Activated CD4-positive, alpha-beta T cell treated with anti-CD3 and anti-CD28 coated beads for 1 hour (primary cell): ENCODE data around the gene PCSK5.

ENCODE experiments used
- DNase-seq: peaks from one replicate; pipeline ENCODE4 v3.0.0-alpha.2; 2020

The PCSK5 gene

DNA sequence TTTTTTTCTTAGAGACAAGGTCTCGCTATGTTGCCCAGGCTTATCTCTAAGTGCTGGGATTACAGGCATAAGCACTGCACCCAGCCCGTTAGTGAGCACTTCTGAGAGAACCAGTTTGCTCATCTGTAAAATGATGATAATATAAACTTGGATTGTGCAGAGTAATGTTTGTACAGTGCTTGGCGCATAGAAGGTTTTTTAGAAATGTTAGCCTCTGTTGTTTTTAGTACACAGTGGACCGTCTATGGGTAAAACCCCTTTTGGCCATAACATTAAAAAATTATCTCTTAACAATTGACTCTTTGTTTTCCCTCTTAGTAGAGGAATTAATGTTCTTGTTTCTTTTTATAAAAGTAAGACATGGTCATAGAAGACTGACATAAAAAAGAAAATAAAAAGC, 202.1 kb downstream of the PCSK5 start:
- DNase-seq = no peak

DNA sequence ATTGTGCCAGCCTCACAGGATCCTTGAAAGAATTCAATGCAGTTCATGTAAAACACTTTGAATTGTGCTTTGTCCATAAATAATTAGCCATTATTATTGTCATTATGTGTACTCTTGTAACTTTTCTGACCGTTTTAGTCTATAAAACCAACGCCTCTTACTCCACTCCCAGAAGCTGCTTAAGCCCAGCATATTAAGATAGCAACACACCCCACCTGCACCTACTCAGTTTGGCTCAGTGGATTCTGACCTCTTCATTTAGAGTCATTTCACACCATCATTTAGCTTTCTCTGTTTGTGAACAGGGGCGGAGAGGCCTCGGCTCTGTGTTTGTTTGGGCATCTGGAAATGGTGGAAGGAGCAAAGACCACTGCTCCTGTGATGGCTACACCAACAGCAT, 205.1 kb downstream of the PCSK5 start:
- no peak for DNase-seq

DNA sequence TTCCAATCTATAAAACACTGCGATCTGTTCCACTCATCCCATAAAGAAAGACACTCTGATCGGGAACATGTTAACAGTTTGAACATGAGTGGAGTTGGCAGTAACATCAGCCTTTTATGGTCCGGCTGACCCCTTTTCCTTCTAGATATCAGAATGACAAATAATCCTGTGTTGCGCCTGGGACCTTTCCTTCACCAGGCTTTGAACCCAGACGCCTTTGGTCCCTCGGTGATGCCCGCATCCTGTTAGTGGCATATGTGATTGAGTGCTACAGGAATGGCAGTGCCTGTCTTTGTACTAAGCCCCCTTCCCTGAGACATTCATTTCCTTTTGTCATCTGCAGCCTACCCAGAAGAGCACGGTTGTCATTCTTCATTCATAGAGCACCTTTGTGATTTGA, 209.0 kb downstream of the PCSK5 start:
- DNase-seq = no peak

DNA sequence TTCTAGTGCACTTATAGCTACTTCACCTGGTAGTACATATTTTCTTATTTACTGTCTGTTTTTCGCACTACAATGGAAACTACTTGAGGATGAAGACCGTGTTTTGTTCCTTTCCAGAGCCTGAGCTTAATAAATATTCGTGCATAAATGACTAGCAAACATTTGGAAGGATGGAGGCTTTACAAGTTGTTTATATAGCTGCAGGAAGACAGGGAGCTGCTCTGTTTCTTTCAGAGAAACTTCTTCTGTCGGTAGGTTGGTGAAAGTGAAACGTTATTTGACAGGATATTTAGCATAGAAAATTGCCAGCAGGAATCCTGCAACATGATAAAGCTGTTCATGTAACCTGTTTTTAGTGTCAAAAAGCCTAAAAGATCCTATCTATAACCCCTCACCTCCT, 210.6 kb downstream of the PCSK5 start:
- no peak for DNase-seq

DNA sequence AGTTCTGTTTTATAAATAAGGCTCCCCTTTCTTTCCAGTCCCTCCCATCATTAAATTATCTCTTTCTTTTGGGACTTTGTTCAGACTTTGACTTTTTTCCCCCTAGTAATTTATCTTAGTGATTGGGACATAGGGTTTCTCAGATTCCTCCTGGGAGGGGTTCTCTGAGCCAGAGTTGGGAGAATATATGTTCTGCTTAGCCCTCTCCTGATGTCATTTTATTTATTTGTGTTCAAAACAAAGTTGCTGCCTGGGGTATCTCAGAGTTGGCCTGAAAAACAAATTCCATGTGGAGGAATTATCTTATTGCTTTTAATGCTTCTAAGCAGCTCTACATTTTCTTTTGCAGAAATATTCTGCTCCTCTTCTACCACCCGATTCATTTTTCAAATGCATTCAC, 211.0 kb downstream of the PCSK5 start:
- DNase-seq = no peak

DNA sequence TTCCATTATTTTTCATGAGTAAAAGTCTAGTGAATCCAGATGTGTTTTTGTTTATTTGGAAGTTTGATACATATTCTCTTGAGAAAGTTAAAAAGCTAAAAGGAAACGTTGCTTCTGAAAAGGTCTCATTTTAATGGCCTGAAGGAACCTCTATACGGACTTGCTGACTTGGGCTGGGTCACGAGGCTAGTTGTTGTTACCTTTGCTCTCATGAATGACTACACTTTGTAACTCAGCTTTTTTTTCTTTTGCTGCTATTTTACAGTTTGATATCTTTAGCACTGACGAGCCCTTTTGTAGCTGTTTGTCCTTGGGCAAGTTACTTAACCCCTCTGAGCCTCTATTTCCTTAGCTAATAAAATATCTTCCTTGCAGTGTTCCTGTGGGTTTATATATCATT, 211.5 kb downstream of the PCSK5 start:
- no peak for DNase-seq

DNA sequence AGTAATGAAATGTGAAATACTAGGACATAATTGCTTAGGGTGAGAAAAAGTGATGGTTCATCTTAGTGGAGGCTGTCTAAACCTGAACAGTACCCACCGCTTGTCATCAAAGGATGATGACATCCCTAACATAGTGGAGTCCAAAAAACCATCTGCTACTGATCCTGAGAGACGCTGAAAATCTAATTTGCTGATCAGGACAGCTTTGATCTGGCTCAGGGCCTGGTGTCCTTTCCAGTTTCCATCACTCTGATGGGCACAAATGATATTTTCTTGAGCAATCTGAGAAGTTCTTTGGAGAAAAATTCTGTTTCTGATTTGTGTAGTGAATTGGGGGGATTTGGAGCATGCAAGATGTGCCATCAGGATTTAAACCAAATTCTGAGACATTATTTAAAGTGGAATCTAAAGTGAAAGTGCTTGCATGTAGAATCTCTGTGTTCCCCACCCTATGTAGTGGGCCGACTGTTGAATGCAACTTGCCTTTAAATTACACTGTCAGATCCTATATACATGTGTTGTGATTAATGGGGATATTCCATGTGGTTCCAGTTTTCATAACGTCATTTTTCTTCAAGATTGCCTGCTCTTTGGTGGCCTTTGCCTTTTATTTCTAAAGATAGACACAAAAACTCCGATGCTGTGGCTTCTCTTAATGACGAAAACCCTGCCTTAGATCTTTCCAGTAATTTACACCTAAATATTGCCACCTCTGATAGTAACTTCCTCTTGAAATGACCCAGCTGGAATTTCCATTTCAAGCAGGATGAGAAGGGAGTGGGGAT, 213.2 kb downstream of the PCSK5 start:
- DNase-seq = no peak

DNA sequence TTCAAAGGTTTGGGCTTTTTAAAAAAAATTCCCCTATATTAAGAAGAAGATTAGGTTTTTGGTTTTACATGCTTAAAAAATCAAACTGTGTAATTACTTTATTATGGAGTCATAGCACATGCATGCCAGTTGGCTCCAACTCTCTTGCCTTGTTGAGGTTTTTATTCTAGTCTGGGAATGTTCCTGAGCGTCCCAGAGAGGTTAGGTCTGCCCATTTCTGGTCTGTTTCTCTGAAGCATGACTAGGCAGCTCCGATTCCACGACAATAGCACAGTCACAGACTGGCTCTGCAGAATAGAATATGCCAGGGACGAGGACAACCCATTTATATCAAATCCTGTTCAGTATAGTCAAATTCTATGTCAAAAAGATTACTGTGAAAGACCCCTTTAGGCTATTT, 217.0 kb downstream of the PCSK5 start:
- DNase-seq = no peak

DNA sequence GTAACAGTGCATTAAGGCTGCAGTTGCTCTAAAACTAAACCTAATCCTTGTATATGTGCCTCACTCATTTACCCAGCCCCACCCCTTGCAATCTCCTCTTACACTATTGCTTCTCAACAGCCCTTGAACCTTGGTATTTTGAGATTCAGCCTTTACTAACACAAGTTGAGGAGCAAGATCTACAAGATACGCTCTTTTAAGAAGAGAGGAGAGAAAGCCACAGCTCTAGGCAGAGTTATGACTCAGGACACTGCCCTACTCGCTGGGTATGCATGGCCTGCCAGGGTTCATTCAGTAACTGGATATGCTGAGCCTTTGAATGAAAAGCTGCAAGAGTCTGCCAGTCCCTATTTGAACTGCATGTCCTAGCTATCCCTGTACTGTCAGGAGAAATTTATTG, 219.5 kb downstream of the PCSK5 start:
- DNase-seq = no peak

DNA sequence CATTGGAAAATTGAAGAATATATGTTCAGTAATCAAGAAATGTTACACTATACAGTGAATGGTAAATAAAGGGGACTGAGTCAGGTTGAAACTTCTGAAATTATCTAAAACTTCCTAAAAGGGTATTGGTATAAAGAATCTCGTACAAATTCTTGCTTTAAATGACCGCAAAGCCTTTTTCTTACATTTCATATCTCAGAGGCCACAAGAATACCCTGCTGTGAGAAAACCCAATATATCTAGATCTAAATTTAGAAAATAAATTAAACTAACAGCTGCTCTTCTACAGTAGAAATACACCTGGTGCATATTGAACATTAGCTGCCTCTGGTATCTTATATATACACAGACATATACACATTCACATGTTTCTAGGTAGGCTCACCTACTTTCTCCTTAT, 221.7 kb downstream of the PCSK5 start:
- DNase-seq = no peak

DNA sequence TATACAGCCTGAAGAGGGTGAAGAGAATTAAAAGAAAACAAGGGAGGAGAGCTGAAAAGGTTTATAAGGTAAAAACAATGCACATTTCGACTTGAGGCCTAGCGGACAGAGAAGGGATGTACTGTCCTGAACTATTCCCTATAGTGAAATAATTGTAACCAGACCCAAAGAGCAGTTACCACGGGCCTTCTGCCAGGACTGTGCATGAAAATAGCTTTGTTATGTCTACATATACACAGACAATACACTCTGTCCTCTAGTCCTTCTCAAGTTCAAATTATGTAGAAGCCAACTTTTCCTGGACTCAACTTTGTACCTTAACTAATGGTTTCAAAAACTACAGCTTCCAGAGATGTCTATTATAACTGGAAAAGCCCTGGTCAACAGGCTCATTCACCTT, 223.7 kb downstream of the PCSK5 start:
- no peak for DNase-seq

DNA sequence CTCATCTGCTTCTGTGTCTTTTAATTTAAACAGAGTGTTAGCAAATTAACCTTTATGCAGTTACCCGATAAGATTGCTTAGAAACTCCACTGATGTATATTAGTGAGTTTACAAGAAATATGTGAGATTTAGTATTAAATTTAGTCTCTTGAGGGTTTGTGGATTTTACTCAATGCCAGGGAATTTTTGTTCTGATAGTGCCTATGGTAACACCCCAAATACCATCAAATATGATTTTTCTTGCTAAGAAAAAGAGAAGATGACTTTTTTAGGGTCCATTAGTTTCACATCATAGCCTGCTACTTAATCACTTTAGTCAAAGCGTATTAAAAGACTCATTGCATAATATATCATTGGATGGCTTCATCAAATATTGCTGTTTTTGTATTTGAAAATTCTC, 224.9 kb downstream of the PCSK5 start:
- no peak for DNase-seq

DNA sequence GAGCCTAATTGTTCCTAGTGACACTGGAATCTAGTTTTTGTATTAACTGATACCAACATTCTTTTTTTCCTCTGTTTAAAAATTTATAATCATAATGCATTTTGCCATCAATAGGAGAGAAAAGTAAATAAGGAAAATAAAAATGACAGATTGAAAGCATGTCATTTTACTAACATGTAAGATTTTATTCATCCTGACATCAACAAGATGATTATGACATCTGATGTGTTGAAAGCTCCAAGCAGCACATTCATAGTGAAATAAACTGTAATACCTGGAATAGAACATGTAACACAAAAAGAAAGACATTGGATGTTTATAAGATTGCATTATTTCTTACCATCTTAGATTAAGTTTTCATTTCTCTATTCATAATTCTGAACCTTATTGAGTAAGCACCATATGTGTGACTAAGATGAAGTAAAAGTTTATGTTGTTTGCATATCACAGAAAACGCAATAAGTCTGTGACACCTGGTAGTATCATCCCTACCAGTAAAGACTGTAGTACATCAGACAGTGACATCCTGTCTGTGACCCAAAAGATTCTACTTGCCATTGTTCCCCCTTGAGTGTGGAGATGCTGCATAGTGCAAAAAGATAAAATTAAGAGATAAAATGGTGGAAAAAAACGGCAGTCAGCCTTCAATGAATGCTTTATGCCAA, 225.6 kb downstream of the PCSK5 start:
- DNase-seq = no peak

DNA sequence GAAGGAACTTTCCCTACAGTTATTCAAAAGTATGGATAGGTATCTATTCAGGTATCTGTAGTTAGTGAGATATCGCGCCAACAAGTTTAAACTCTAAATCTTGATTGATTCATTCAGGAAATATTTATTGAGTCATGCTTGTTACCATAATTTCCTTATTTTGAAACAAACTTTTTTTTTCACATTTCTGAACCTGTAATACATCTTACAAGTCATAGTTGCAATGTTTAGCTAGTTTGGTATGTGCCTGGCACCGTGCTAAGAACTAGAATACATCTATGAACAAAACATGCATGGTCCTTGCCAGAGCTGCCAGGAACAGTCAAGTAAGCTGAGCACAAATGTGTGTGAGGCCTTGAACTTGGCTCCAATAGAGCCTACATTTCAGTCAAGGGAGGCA, 226.4 kb downstream of the PCSK5 start:
- DNase-seq = no peak

DNA sequence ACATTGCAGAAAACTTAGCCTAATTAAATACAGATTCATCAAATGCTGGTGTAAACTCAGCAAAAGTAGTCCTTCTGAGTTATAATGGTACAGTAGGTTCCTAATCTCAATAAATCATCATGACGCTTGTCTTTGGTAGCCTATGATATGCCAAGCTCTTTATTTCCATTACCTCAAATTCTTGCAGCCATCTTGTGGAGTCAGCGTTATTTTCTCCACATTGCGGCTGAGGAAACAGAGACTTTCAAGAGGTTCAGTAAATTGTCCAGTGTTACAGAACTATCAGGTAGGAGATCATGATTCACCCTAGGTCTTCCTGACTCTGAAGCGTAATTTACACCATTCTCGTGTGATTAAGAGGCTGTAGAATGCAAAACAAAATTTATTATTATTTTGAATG, 237.2 kb downstream of the PCSK5 start:
- DNase-seq = no peak

DNA sequence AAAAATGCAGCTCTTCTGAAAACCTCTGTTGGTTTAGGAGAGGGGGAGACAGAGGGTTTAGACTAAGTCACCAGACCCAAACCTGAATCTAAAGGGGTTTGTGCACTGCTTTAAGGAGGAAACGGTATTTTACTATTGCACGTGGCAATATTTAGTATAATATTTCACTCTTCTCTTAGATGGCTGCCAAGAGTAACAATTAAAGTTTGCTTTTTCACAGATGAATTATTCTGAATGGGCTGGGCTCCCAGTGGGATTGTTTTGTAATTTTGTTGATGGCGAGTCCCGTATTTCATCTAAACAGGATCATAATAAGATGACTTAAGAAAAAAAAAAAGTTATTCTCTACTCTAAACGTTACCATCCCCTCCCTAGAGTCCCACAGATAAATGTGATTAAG, 245.4 kb downstream of the PCSK5 start:
- no peak for DNase-seq

DNA sequence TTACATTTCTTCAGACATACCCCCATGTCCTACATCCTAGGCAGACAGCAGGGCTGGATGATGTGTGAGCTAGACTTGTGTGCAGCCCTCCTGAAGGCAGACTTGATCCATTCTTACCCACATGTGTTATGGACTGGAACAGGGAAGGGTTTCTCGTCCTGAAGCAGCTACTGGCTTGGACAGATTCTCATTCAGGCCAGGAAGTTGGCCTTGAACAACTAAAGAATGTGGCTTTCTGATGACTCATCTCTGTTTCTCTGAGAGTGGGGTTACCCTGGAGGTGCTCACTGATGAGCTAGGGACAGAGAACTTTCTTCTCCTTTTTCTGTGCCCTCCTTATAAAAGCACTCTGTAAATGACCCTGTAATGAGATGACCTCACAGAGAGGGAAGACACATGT, 246.5 kb downstream of the PCSK5 start:
- no peak for DNase-seq

DNA sequence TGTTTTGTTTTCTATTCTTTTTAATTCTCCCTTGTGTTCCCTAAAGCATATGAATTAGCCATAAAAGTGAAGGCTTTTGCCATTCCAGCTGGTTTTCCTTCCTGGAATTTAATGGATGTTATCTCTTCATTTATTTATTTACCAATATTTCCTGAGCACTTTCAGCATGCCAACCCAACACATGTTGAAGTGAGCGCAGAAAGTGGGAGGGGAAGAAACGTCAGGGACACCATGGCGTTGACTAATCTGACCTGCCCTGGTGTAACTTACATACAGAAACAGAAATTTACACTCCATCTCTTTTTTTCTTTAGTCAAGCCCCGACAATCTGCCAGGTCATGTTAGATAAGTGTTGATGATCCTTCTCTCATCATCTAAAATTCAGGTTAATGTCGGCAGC, 247.5 kb downstream of the PCSK5 start:
- DNase-seq = no peak

DNA sequence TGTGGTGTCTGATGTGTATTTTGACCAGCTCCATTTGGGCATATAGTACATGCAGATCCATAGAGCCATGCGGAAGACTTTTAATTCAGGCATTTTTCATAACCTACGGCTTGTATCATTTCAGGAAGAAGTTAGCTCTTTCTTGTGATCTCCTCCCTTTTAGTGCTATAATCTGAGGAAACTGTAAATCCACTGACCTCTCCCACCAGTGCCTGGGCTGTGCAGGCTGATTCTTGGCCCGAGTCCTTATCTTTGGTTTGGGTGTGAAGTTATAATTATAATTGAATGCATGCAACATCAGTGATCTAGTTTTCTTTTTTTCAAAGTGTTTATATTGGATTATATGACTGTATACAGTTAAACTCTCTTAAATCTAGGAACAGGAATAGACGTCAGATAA, 247.9 kb downstream of the PCSK5 start:
- no peak for DNase-seq

DNA sequence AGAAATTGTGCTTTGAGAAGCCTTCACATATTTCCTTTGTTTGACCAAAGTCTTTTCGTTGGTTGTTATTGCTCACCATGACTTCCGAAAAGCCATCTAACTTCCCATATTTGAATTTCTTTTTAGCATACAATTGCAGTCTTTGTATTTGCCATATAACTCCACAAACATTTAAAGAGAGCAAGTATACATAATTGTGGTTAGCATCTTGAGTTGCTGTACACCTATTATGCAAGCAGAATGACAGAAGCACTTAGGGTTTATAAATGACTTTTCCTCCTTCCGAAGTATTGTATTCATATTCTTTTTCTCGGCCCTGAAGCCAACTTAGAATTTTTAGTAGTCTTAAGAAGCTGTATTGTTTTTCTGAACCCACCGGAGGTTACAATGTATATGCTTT, 253.4 kb downstream of the PCSK5 start:
- no peak for DNase-seq

DNA sequence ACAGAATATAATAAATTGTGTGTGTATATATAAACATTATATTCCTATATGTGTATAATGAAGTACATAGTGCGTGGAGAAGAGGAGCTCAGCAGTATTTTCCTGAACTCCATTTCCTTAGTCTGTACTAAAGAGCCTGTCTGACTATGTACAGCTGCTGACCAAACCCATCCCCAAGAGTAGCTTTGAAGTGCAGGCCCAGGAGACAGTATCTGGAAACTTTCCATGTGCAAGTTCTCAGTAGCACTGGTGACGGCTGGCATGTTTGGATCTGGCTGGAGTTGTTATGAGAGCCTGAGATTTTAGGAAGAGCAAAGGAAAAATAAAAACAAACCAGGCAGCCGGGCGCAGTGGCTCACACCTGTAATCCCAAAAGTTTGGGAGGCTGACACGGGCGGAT, 259.5 kb downstream of the PCSK5 start:
- no peak for DNase-seq

DNA sequence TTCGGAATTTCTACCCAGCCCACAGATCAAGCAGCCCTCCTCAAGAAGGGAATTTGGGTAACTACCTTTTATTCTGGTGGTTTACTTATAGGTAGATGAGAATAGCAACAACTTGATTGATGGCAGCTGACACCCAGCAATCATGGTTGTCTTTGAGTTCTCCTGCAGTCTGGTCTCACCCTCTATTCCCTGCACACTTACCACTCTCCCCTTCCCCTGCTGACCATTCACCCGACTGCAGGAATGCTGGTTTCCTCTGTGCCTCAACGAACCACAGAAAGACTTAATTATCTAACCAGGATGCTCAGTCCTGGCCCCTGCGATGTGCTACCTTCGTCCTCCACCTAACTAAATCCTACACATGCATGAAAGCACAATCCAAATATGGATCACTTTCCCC, 260.8 kb downstream of the PCSK5 start:
- no peak for DNase-seq

DNA sequence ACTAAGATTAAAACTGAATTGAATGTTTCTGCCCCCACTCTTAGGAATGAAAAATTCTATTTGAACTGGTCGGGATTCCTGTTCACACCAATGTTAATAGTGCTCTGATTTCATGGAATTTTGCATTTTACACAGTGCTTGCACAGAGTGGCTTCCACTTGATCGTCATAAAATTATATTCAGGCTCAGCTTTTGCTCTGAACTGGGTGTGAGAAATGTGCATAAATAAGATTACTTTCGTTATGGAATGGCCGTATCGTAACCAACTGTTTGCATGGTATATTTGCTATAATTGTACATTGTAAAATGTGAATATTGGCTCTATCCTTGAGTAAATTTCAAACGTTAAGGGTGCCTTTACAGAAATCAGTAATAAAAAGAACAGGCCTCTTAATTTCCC, 262.9 kb downstream of the PCSK5 start:
- DNase-seq = no peak

DNA sequence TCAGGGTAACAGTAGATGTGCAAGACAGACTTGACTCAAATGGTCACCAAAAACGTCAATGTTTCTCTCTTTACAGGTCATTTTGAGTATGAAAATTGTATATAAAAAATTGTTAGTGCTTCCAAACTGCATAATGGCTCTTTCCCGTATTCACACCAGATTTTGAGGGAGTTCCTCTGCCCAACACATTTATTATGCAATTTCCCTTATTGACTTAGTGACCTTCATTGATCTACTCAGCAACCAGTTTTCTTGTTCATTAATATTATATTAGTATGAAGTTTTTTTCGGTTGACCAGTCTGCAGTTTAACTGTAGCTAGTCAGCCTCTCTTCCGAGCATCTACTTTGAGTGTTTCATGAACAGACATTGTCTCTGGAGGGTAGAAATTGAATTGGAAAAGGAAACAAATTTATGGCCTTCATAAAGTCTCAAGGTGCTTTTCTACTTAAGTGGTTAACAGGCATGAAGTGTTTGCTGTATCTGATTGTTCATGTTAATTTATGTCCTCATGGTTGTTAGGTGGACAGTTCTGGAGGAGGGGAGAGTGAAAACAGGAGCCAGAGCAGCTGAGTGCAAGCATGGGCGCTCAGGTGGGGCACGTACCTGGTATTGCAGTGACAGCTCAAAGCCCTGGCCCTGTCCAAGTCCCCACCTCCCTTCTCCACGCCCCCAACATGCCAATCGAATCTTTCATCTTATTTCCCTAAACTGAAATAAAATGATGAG, 263.6 kb downstream of the PCSK5 start:
- DNase-seq = no peak
